Gastroesophageal sphincter (tissue), 3 donors: Measurements from ENCODE around the gene SYNPR.

ENCODE experiments used
- CTCF ChIP-seq, 4 experiments: fragments of 200-600 bp in 2 of 4; fragments of 450-650 bp in 2 of 4; sonication (generic) in 1 of 4; IDR thresholded peaks; one replicate each; pipeline ENCODE4 v1.5.1; 2017 to 2019; ENCODE audit warnings: antibody characterized with exemption in 4 of 4, mild to moderate bottlenecking in 2 of 4, moderate library complexity in 2 of 4
- EP300 ChIP-seq: sonication (generic); formaldehyde crosslinking; IDR thresholded peaks from one replicate; pipeline ENCODE4 v1.6.1; 2017; ENCODE audit warnings: antibody characterized with exemption, mild to moderate bottlenecking
- POLR2A ChIP-seq, 2 donors: fragments of 450-650 bp; IDR thresholded peaks; one replicate each; pipeline ENCODE4 v1.6.1; 2017; ENCODE audit warnings: antibody characterized with exemption in 2 of 2, mild to moderate bottlenecking in 2 of 2, moderate library complexity in 1 of 2
- POLR2AphosphoS5 ChIP-seq: sonication (generic); formaldehyde crosslinking; IDR thresholded peaks from one replicate; pipeline ENCODE4 v1.6.1; 2017; ENCODE audit warnings: antibody characterized with exemption

DNA sequence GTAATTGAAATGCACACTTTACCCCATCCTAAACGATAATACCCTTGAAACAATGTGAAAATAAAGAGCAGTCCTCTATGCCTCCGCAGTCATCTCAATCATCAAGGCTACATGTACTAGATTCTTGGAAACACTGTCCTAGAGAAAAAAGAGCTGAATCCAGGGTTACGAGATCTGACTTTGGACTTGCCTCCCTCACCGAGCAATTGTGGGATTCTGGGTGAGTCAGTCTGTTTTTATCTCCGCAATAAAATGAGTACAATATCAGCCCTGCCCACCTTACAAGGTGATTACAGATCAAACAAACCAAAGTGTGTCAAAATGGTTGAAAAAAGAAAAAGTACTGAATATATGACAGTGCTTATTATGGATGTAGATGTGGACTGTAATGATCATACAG, 222.1 kb downstream of the SYNPR start:
- TF ChIP-seq CTCF (IDR thresholded peaks at IDR 0.05), result no peak
- TF ChIP-seq POLR2A (IDR thresholded peaks at IDR 0.05), result no peak
- TF ChIP-seq POLR2AphosphoS5, result no peak
- no peak for TF ChIP-seq EP300
